K562 (cell line): ENCODE results near the gene NPB. TPM values are rescaled to one million over a fixed set of nuclear protein-coding genes. Genes with fewer than 3 reads are reported as not detected.
A peak's percentile ranks its signal among the peaks of the same experiment; 100 is the strongest.

Source experiments
- BHLHE40 ChIP-seq: IDR thresholded peaks from 2 replicates; pipeline ENCODE4 v1.6.1; 2011; ENCODE audit warnings: low read length, improper control_type of control experiment
- CHD1 ChIP-seq: fragments of 200-600 bp; sonication (generic); IDR thresholded peaks from one replicate; pipeline ENCODE4 v1.6.1; 2012; ENCODE audit warnings: mild to moderate bottlenecking, moderate library complexity, low read length, inconsistent platforms
- CREB3L1 ChIP-seq: fragments of 450-650 bp; IDR thresholded peaks from 2 replicates; pipeline ENCODE4 v1.6.1; 2014; ENCODE audit warnings: low read depth, mild to moderate bottlenecking, moderate library complexity, borderline replicate concordance
- CXXC5 ChIP-seq: fragments of 250-450 bp; sonication (Bioruptor Pico); IDR thresholded peaks from 2 replicates; pipeline ENCODE4 v1.8.0; 2022; ENCODE audit warnings: inconsistent platforms, mild to moderate bottlenecking, moderate library complexity
- KDM1A ChIP-seq, 2 experiments: fragments of 450-650 bp; IDR thresholded peaks; 2 replicates each; pipeline ENCODE4 v1.6.1; 2016; ENCODE audit warnings: mild to moderate bottlenecking in 2 of 2
- PHB ChIP-seq: fragments of 250-450 bp; sonication (Bioruptor Pico); IDR thresholded peaks from 2 replicates; pipeline ENCODE4 v1.5.0; 2021
- RB1 ChIP-seq: fragments of 450-650 bp; IDR thresholded peaks from 2 replicates; pipeline ENCODE4 v1.6.1; 2017; ENCODE audit warnings: low read depth, mild to moderate bottlenecking
- SOX6 ChIP-seq: fragments of 450-650 bp; IDR thresholded peaks from 2 replicates; pipeline ENCODE4 v1.6.1; 2014; ENCODE audit warnings: mild to moderate bottlenecking
- polyA plus RNA-seq, 8 experiments: library from polyadenylated mRNA; depleted of rRNA in 4 of 8; stranded (reverse) in 5 of 8; unstranded in 3 of 8; fragments of >200 nt; fragmentation: Nextera tagmentation in 2 of 8; fragmentation: Illumina TruSeq in 1 of 8; extraction: Ambion mirVana in 2 of 8; extraction: Trizol in 1 of 8; gene quantifications; 2 replicates each; pipeline versions ENCODE4 v1.2.1 to v1.2.3, GENCODE V29; 2011 to 2014; ENCODE audit warnings: inconsistent platforms in 1 of 8, missing spikeins in 1 of 8
- total RNA-seq, 7 experiments: library from RNA; depleted of rRNA in 6 of 7; stranded (reverse); fragments of >200 nt in 6 of 7; fragmentation: Illumina TruSeq in 2 of 7; extraction: Trizol in 2 of 7; gene quantifications; 2 replicates each; pipeline versions ENCODE4 v1.2.1 to v1.2.3, GENCODE V29; 2011 to 2021; ENCODE audit warnings: low replicate concordance in 1 of 7
- TF ChIP-seq, protein P1 (sequence below), 2 experiments: IDR thresholded peaks; 2 replicates each; pipeline ENCODE4 v1.6.1; 2011; ENCODE audit warnings: borderline replicate concordance in 1 of 2, control low read depth in 1 of 2, low read depth in 1 of 2, low read length in 1 of 2, mild to moderate bottlenecking in 1 of 2, mixed read lengths in 1 of 2, moderate library complexity in 1 of 2; ENCODE audit not compliant: insufficient read depth in 1 of 2, insufficient read length in 1 of 2, poor library complexity in 1 of 2, severe bottlenecking in 1 of 2; ENCODE audit errors: extremely low read depth in 1 of 2
- TF ChIP-seq, protein P2 (sequence below): fragments of 450-650 bp; IDR thresholded peaks from 2 replicates; pipeline ENCODE4 v1.6.1; 2017; ENCODE audit warnings: antibody characterized with exemption, mild to moderate bottlenecking
- TF ChIP-seq, protein P3 (sequence below): sonication (generic); formaldehyde crosslinking; IDR thresholded peaks from 2 replicates; pipeline ENCODE4 v1.8.0; 2023; ENCODE audit warnings: mild to moderate bottlenecking, missing genetic modification reagents

NPB gene
- total and polyA plus RNA-seq, 9 of the 15 experiments (the other 6 are each of a cell fraction or from before 2014, with no cell fraction given), result 0.03 to 0.61 (median 0.14) TPM; not detected in 2

- TF ChIP-seq KDM1A (IDR thresholded peaks at IDR 0.05), result no peak
- peak; percentile 56 for TF ChIP-seq RB1
- TF ChIP-seq SOX6, result 0 out of 2 replicates have a peak, but pooled peaks have one; percentile 21
- TF ChIP-seq PHB, result no peak
- TF ChIP-seq CREB3L1, result peak; percentile 50; the same call in 1 of the 2 replicates
- TF ChIP-seq, protein P1, sequence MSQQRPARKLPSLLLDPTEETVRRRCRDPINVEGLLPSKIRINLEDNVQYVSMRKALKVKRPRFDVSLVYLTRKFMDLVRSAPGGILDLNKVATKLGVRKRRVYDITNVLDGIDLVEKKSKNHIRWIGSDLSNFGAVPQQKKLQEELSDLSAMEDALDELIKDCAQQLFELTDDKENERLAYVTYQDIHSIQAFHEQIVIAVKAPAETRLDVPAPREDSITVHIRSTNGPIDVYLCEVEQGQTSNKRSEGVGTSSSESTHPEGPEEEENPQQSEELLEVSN (IDR thresholded peaks at IDR 0.05; ENCODE audit: borderline replicate concordance in 1 of 2, extremely low read depth in 1 of 2, insufficient read depth in 1 of 2, insufficient read length in 1 of 2, low read depth in 1 of 2, low read length in 1 of 2, poor library complexity in 1 of 2, severe bottlenecking in 1 of 2), result peak; percentile 92 to 95
- TF ChIP-seq BHLHE40, result peak; percentile 69
- TF ChIP-seq CXXC5 (CRISPR knock-in tag), result peak; percentile 72
- TF ChIP-seq, protein P2, sequence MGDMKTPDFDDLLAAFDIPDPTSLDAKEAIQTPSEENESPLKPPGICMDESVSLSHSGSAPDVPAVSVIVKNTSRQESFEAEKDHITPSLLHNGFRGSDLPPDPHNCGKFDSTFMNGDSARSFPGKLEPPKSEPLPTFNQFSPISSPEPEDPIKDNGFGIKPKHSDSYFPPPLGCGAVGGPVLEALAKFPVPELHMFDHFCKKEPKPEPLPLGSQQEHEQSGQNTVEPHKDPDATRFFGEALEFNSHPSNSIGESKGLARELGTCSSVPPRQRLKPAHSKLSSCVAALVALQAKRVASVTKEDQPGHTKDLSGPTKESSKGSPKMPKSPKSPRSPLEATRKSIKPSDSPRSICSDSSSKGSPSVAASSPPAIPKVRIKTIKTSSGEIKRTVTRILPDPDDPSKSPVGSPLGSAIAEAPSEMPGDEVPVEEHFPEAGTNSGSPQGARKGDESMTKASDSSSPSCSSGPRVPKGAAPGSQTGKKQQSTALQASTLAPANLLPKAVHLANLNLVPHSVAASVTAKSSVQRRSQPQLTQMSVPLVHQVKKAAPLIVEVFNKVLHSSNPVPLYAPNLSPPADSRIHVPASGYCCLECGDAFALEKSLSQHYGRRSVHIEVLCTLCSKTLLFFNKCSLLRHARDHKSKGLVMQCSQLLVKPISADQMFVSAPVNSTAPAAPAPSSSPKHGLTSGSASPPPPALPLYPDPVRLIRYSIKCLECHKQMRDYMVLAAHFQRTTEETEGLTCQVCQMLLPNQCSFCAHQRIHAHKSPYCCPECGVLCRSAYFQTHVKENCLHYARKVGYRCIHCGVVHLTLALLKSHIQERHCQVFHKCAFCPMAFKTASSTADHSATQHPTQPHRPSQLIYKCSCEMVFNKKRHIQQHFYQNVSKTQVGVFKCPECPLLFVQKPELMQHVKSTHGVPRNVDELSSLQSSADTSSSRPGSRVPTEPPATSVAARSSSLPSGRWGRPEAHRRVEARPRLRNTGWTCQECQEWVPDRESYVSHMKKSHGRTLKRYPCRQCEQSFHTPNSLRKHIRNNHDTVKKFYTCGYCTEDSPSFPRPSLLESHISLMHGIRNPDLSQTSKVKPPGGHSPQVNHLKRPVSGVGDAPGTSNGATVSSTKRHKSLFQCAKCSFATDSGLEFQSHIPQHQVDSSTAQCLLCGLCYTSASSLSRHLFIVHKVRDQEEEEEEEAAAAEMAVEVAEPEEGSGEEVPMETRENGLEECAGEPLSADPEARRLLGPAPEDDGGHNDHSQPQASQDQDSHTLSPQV, result peak; percentile 92
- TF ChIP-seq, protein P3, sequence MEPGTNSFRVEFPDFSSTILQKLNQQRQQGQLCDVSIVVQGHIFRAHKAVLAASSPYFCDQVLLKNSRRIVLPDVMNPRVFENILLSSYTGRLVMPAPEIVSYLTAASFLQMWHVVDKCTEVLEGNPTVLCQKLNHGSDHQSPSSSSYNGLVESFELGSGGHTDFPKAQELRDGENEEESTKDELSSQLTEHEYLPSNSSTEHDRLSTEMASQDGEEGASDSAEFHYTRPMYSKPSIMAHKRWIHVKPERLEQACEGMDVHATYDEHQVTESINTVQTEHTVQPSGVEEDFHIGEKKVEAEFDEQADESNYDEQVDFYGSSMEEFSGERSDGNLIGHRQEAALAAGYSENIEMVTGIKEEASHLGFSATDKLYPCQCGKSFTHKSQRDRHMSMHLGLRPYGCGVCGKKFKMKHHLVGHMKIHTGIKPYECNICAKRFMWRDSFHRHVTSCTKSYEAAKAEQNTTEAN (CRISPR knock-in tag), result no peak
- TF ChIP-seq CHD1, result peak; percentile 69
Observed at GRCh38 chr17:81922566-81923301, 20.7 kb downstream of the NPB start (continued).
